ENCODE results near the gene RPUSD2. TPM values are rescaled to one million over a fixed set of nuclear protein-coding genes. Genes with fewer than 3 reads are reported as not detected.
A peak's percentile ranks its signal among the peaks of the same experiment; 100 is the strongest.
"Not testable (repeated sequence)": the region's sequence is repeated elsewhere in the genome, so short reads cannot be mapped to it uniquely, and the experiment has no call there.

The RPUSD2 gene
- total RNA-seq, 1 donor from 2014 or later, result 19.5 TPM

DNA sequence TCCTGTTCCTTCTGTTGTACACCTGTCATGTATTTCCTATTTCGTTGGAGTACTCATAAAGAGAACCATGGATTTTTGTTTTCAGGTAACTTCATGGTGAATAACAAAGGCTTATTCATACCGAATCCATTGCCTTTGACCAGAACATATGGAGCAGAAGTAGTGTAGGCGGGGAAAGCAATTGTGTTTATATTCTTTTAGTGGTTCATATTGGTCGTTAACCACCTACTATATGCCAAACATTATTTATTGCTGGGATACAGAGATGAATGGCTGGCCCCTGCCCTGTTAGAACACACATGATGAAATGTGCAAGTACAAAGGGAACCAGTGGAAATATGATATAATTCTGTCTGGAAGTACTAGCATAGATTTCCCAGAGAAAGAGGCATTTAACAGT is 9.8 kb downstream of the RPUSD2 start:
- Mint-ChIP-seq H3K27ac (no peak overlapping the region), H3K36me3 (ENCODE audit: low read depth) (peaks cover 13% of the 10 kb centered on the region), H3K27me3 (ENCODE audit: insufficient read depth) (peaks cover 3% of the 10 kb centered on the region), H3K4me3 (no peak overlapping the region), H3K4me1 (ENCODE audit: low read depth) (peaks cover 20% of the 10 kb centered on the region), H3K9me3 (no peaks in the 10 kb centered on the region)
- intact Hi-C loops (cut with micrococcal nuclease), result no loop called here
- no peak for DNase-seq (ENCODE audit: low spot score)

DNA sequence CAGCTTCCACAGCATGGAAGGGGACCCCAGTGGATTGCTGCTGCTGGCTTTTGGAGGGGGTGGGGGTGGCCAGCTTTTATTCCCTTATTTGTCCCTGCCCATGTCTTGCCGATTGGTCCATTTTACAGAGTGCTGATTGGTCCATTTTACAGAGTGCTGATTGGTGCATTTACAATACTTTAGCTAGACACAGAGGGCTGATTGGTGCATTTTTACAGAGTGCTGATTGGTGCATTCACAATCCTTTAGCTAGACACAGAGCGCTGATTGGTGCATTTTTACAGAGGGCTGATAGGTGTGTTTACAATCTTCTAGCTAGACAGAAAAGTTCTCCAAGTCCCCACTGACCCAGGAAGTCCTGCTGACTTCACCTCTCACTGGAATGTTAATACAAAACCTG is 12.7 kb downstream of the RPUSD2 start:
- H3K36me3 Mint-ChIP-seq (ENCODE audit: low read depth); H3K9me3 Mint-ChIP-seq; H3K27me3 Mint-ChIP-seq (ENCODE audit: insufficient read depth); intact Hi-C loops (cut with micrococcal nuclease); H3K27ac Mint-ChIP-seq; H3K4me3 Mint-ChIP-seq; DNase-seq (ENCODE audit: low spot score); H3K4me1 Mint-ChIP-seq (ENCODE audit: low read depth): not testable (repeated sequence)

DNA sequence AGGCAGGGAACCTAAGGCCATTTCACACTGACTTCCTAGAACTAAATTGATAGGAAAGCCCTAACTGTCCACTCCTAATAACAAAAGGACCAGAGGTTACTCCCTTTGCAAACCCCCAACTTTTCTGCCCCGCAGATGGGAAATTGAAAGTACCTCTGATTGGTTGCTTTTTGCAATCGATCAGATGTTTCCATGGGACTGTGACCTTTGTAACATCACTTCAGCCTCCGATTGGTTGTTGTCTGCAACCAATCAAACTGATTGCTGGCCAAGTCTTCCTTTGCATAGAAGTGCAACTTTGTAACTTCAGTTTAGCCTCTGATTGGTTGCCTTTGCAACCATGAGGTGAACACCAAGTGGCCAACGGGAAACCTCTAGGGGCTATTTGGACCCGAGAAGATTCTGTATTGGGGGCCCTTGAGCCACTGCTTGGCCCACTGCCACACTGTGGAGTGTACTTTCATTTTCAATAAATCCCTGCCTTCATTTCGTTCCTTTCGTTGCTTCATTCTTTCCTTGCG is 13.7 kb downstream of the RPUSD2 start:
- H3K27ac Mint-ChIP-seq, result no peak overlapping the region
- H3K36me3 Mint-ChIP-seq (ENCODE audit: low read depth), result no peaks in the 10 kb centered on the region
- no peak for DNase-seq (ENCODE audit: low spot score)
- no peaks in the 10 kb centered on the region for H3K9me3 Mint-ChIP-seq
- H3K4me1 Mint-ChIP-seq (ENCODE audit: low read depth), result peaks cover 6% of the 10 kb centered on the region
- intact Hi-C loops (cut with micrococcal nuclease), result no loop called here
- no peak overlapping the region for H3K4me3 Mint-ChIP-seq
- H3K27me3 Mint-ChIP-seq (ENCODE audit: insufficient read depth), result peaks cover 3% of the 10 kb centered on the region

DNA sequence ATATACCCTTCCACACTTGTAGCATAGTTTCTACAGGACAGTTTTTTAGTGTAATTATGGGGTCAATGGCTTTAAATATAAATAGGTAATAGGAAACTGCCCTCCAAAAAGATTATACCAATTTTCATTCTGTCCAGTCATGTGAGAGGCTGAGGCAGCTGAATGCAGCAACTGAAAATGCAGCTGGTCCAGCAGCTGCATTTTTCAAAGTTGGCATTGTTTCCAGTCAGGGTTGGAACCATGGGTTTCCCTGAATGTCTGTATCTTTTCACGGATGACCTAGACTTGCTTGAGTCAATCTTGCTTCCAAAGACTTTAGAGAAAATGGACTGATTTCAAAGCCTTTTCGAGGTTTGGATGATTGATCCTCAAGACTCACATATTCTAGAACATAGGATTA is 15.1 kb downstream of the RPUSD2 start:
- intact Hi-C loops (cut with micrococcal nuclease), result no loop called here
- Mint-ChIP-seq H3K27me3 (ENCODE audit: insufficient read depth) (peaks cover 3% of the 10 kb centered on the region), H3K9me3 (no peaks in the 10 kb centered on the region), H3K4me1 (ENCODE audit: low read depth) (peaks cover 6% of the 10 kb centered on the region), H3K4me3 (no peak overlapping the region), H3K27ac (no peak overlapping the region), H3K36me3 (ENCODE audit: low read depth) (no peaks in the 10 kb centered on the region)
- DNase-seq (ENCODE audit: low spot score), result no peak

DNA sequence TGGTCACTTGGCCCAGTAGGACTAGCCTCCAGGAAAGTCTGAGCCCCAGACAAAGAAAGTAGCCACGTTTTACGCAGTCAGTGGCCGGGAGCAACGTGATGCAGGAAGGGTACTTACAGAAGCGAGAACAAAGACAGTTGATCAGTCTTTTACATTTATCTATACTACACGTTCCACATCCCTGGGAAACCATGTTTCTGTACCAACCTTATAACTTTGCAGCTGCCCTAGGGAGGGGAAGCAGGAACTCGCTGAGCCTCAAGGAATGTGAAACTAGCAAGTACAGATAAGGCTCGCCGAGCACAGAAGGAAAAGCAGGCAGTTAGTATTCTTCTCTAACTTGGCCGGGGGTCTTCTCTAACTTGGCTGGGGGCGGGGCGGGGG is 21.6 kb downstream of the RPUSD2 start:
- intact Hi-C loops (cut with micrococcal nuclease), result loop anchor here (5.0 kb wide), 3 partner anchors 148 to 742 kb away; partner anchors contain the start of genes BAHD1, NUSAP1, OIP5 and VPS18
- Mint-ChIP-seq H3K9me3 (no peaks in the 10 kb centered on the region), H3K4me3 (peak overlapping the region; percentile 79), H3K27me3 (ENCODE audit: insufficient read depth) (peaks cover 2% of the 10 kb centered on the region), H3K4me1 (ENCODE audit: low read depth) (peaks cover 35% of the 10 kb centered on the region), H3K27ac (no peak overlapping the region), H3K36me3 (ENCODE audit: low read depth) (no peaks in the 10 kb centered on the region)
- DNase-seq (ENCODE audit: low spot score), result no peak

DNA sequence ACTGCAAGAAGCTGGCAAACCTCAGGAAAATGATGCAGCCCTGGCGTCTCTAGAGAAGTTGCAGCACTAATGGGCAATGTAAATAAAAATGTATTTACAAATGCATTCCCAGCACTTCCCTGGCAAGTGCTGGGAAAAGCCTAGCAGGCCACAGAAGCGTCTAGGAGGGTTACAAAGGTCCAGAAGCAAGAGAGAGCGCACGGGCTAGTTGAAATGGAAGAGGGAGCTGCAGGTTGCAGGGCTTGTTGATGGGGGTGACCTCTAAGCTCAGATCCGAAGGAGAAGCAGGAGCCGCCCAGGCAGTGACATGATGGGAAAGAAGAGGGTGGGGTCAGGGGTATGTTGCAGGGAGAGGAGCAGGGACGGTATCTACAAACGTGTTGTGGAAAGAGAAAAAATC is 22.3 kb downstream of the RPUSD2 start:
- intact Hi-C loops (cut with micrococcal nuclease), result loop anchor here (5.0 kb wide), 3 partner anchors 149 to 741 kb away; partner anchors contain the start of genes BAHD1, NUSAP1, OIP5 and VPS18
- no peak for DNase-seq (ENCODE audit: low spot score)
- Mint-ChIP-seq H3K9me3 (no peaks in the 10 kb centered on the region), H3K4me3 (no peak overlapping the region), H3K27ac (no peak overlapping the region), H3K4me1 (ENCODE audit: low read depth) (peaks cover 38% of the 10 kb centered on the region), H3K27me3 (ENCODE audit: insufficient read depth) (peaks cover 2% of the 10 kb centered on the region), H3K36me3 (ENCODE audit: low read depth) (no peaks in the 10 kb centered on the region)

DNA sequence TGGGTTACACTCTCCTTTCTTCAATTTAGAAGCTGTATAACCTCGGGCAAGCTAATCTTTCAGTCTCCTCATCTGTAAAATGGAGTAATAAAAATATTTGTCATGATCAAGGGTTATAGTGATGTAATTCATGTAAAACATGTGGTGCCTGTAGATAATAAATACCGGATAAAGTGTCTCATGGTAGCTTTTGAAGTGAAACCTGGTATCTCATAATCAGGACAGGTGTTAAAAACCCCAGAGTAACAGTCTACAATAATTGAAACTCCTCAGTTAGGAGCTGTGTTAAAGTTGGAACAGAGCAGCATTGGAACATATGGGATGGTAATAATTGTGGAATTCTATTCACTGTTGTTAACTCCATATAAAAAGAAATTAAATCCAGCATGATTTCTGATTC is 24.1 kb downstream of the RPUSD2 start:
- Mint-ChIP-seq H3K27me3 (ENCODE audit: insufficient read depth) (peaks cover 2% of the 10 kb centered on the region), H3K27ac (peak overlapping the region; percentile 98), H3K4me3 (peak overlapping the region; percentile 93), H3K36me3 (ENCODE audit: low read depth) (no peaks in the 10 kb centered on the region), H3K9me3 (no peaks in the 10 kb centered on the region), H3K4me1 (ENCODE audit: low read depth) (peaks cover 45% of the 10 kb centered on the region)
- no peak for DNase-seq (ENCODE audit: low spot score)
- intact Hi-C loops (cut with micrococcal nuclease), result loop anchor here (5.0 kb wide), 3 partner anchors 151 to 739 kb away; partner anchors contain the start of genes BAHD1, NUSAP1, OIP5 and VPS18

DNA sequence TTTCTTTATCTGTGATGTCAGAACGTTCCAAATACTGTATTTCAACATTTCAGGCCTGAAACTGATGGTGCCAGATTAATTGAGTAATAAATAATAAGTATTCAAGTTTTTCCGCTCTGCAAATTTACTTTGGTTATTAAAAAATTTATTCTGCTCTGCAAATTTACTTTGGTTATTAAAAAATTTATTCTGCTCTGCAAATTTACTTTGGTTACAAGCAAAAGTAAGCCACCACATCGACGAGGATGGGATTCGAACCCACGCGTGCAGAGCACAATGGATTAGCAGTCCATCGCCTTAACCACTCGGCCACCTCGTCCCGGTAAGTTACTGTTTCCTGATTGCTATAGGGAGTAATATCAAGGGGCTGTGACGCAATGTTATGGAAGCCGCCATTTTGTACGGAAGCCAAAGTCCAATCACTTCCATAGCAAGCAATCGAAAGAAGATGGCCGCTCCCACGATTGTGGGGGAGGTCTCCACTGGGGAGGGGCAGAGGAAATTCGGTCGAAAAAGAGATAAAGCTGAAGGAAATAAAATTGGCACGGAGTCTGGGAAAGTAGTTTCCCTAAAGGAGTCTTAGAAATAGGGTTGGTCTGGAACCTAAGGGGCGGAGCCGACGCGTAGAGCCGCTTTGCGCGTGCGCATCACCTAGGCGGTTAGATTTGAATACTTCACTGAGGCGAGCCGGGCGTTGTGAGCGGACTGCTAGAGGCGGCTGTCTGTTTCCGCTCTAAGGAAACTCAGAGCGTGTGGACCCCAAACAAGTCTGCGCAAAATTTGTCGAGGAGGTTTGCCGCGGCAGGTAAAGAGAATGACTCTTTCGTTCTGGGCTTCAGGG is 24.7 kb downstream of the RPUSD2 start, which contains the start of gene KNL1:
KNL1 (plus strand) TSS at position 662 of the 841 bp plus-strand sequence. CDS start 8,683 bp downstream, outside the sequence.
- Mint-ChIP-seq H3K36me3 (ENCODE audit: low read depth) (no peaks in the 10 kb centered on the region), H3K9me3 (no peaks in the 10 kb centered on the region), H3K27me3 (ENCODE audit: insufficient read depth) (peaks cover 2% of the 10 kb centered on the region), H3K27ac (peak within 1 kb of the TSS; percentile 98), H3K4me1 (ENCODE audit: low read depth) (peaks cover 45% of the 10 kb centered on the region), H3K4me3 (peak within 1 kb of the TSS; percentile 93)
- DNase-seq (ENCODE audit: low spot score), result peak; percentile 88
- intact Hi-C loops (cut with micrococcal nuclease), result loop anchor here (1.0 to 5.0 kb wide), 8 partner anchors 25 to 738 kb away; partner anchors contain the start of genes BAHD1, CCDC32, DNAJC17 and NUSAP1

DNA sequence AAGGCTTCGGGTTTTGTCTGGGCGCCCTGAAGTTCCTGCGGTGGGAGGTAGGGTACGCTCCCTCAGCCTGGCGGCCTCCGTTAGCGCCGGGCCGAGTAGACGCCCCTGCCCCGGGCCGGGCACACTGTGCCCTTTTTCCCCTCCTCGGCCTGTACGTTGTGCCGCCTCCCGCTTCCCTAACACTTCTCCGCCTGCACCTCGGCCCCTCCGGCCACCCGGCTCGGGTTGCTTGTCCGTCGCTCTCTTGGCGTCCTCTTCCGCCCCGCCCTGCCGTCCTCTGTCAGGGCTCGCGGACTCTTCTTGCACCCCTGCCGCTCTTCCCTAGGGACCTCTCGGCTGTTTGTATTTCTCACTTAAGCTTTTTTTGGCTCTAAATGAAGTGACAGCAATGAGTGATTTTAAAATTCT is 25.3 kb downstream of the RPUSD2 start:
- intact Hi-C loops (cut with micrococcal nuclease), result loop anchor here (1.0 to 5.0 kb wide), 8 partner anchors 25 to 738 kb away; partner anchors contain the start of genes BAHD1, CCDC32, DNAJC17 and NUSAP1

DNA sequence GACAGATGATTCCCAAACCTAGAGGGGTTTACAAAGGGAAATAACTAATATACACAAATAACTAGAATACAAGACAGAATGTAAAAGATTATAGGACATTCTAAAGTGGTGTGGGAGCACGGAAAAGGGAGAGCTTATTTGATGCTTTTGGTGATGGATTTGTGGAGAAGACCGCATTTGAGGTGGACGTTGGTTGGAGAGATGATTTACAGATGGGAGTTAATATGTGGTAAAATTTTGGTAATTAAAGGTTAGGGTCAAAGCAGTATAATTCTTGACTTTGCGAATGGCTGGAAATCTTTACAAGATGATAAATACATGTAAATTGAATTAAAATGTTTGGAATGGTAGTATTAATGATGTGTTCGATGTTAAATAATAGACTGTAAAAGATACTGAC is 26.1 kb downstream of the RPUSD2 start:
- H3K4me3 Mint-ChIP-seq, result peak overlapping the region; percentile 93
- peaks cover 2% of the 10 kb centered on the region for H3K27me3 Mint-ChIP-seq (ENCODE audit: insufficient read depth)
- H3K9me3 Mint-ChIP-seq, result no peaks in the 10 kb centered on the region
- H3K4me1 Mint-ChIP-seq (ENCODE audit: low read depth), result peaks cover 40% of the 10 kb centered on the region
- peak overlapping the region; percentile 98 for H3K27ac Mint-ChIP-seq
- H3K36me3 Mint-ChIP-seq (ENCODE audit: low read depth), result no peaks in the 10 kb centered on the region
- intact Hi-C loops (cut with micrococcal nuclease), result loop anchor here (2.0 kb wide), 2 partner anchors 100 to 160 kb away; partner anchors contain the start of genes RAD51 and RMDN3
- no peak for DNase-seq (ENCODE audit: low spot score)

More for the DNA sequence above, 25.3 kb downstream of the RPUSD2 start:
- Mint-ChIP-seq H3K4me3 (peak overlapping the region; percentile 93), H3K4me1 (ENCODE audit: low read depth) (peaks cover 44% of the 10 kb centered on the region), H3K36me3 (ENCODE audit: low read depth) (no peaks in the 10 kb centered on the region), H3K27ac (peak overlapping the region; percentile 98), H3K27me3 (ENCODE audit: insufficient read depth) (peaks cover 2% of the 10 kb centered on the region), H3K9me3 (no peaks in the 10 kb centered on the region)
- DNase-seq (ENCODE audit: low spot score), result no peak

DNA sequence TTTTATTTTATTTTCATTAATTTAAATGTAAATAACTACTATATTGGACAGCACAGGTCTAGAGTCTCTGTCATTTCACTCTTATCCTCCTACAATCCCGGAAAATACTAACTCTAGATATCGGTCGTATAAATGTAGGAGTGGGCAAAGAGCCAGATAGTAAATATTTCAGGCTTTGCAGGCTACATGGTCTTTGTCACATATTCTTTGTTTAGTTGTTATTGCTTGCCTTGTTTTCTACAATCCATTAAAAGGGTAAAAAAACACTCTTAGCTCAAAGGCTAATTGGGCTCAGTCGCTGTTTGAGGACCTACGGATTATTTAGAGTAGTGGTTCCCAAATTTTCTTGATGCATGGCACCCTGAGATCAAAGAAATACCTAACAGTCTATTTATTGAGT is 26.7 kb downstream of the RPUSD2 start:
- H3K36me3 Mint-ChIP-seq (ENCODE audit: low read depth), result no peaks in the 10 kb centered on the region
- no peak for DNase-seq (ENCODE audit: low spot score)

DNA sequence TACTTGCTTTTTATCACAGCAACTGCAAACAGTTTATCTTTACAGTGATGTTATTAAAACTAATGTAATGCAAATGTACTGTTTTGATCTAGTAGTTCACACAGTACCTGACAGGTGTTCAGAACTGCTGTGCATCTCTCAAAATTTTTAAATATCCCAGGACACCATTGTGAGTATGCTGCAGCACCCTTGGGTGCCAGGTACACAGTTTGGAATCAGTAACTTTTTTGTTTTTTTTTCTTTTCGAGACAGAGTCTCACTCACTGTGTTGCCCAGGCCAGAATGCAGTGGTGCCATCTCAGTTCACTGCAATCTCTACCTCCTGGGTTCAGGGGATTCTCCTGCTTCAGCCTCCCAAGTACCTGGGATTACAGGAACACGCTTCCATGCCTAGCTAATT is 27.9 kb downstream of the RPUSD2 start:
- H3K27me3 Mint-ChIP-seq (ENCODE audit: insufficient read depth), result peaks cover 2% of the 10 kb centered on the region
- no peak overlapping the region for H3K4me3 Mint-ChIP-seq
- peaks cover 42% of the 10 kb centered on the region for H3K4me1 Mint-ChIP-seq (ENCODE audit: low read depth)
- intact Hi-C loops (cut with micrococcal nuclease), result no loop called here
- no peak overlapping the region for H3K27ac Mint-ChIP-seq
- H3K9me3 Mint-ChIP-seq, result no peaks in the 10 kb centered on the region
- DNase-seq (ENCODE audit: low spot score), result no peak
- no peaks in the 10 kb centered on the region for H3K36me3 Mint-ChIP-seq (ENCODE audit: low read depth)

More for the DNA sequence above, 26.7 kb downstream of the RPUSD2 start:
- Mint-ChIP-seq H3K27me3 (ENCODE audit: insufficient read depth) (peaks cover 2% of the 10 kb centered on the region), H3K4me3 (no peak overlapping the region), H3K4me1 (ENCODE audit: low read depth) (peaks cover 42% of the 10 kb centered on the region), H3K27ac (no peak overlapping the region), H3K9me3 (no peaks in the 10 kb centered on the region)
- intact Hi-C loops (cut with micrococcal nuclease), result loop anchor here (2.0 kb wide), 2 partner anchors 99 to 159 kb away; partner anchors contain the start of genes RAD51 and RMDN3

DNA sequence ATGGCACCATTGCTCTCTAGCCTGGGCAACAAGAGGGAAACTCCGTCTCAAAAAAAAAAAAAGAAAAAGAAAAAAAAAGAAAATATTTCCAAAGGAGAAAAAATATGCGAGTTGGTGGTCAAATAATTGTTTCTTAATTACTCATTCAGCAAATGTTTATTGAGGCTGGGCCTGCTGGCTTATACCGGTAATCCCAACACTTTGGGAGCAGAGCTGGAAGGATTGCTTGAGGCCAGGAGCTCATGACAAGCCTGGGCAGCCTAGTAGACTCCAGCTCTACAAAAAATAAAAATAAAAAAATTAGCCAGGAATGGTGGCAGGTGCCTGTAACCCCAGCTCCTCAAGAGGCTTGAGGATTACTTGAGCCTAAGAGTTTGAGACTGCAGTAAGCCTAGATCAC is 29.0 kb downstream of the RPUSD2 start:
- H3K36me3 Mint-ChIP-seq (ENCODE audit: low read depth), result peaks cover 1% of the 10 kb centered on the region
- H3K27me3 Mint-ChIP-seq (ENCODE audit: insufficient read depth), result peaks cover 2% of the 10 kb centered on the region
- no peaks in the 10 kb centered on the region for H3K9me3 Mint-ChIP-seq
- no peak overlapping the region for H3K27ac Mint-ChIP-seq
- intact Hi-C loops (cut with micrococcal nuclease), result no loop called here
- H3K4me1 Mint-ChIP-seq (ENCODE audit: low read depth), result peaks cover 34% of the 10 kb centered on the region
- DNase-seq (ENCODE audit: low spot score), result no peak
- H3K4me3 Mint-ChIP-seq, result no peak overlapping the region

All from activated T-helper 1 cell treated with anti-CD3 and anti-CD28 coated beads, Interleukin-12 subunit alpha, Interleukin-12 subunit beta, Interleukin-2, Interleukin-4 antibody, amounts not matched to agents 30 ng/mL and 10 ng/mL and 1 ng/mL, durations not matched to agents 14 hours and 24 hours and 36 hours (primary cell).